HG02623 (cell line): ENCODE data around the gene APEH.
"Not testable (repeated sequence)": the region's sequence is repeated elsewhere in the genome, so short reads cannot be mapped to it uniquely, and the experiment has no call there.

ENCODE experiments used
- ATAC-seq: cut with Tn5 transposase; IDR thresholded peaks from one replicate; pipeline ENCODE4 v1.9.1; 2021; ENCODE audit warnings: moderate library complexity; ENCODE audit not compliant: unreplicated experiment

APEH gene

GRCh38 chr3:49689046-49689907, 15.1 kb downstream of the APEH start, which contains the start of the genes MST1 and RNF123:
Gene MST1, minus strand, starts transcription at chr3:49689474. Its CDS starts 783 bp downstream, at chr3:49688691.
Gene RNF123, plus strand, starts transcription at chr3:49689557. Its CDS starts 1,609 bp downstream, at chr3:49691166.
- peak; percentile 38 for ATAC-seq

GRCh38 chr3:49689908-49690624, 15.9 kb downstream of the APEH start:
- not testable (repeated sequence) for ATAC-seq

- not testable (repeated sequence) for ATAC-seq
These were observed 16.7 kb downstream of the APEH start for GRCh38 chr3:49690856-49691255.

GRCh38 chr3:49691481-49691880, 17.3 kb downstream of the APEH start:
- ATAC-seq = not testable (repeated sequence)

GRCh38 chr3:49694409-49695070, 20.4 kb downstream of the APEH start:
- ATAC-seq = not testable (repeated sequence)

GRCh38 chr3:49695350-49696015, 21.3 kb downstream of the APEH start:
- not testable (repeated sequence) for ATAC-seq

GRCh38 chr3:49699281-49699979, 25.3 kb downstream of the APEH start:
- ATAC-seq = no peak

GRCh38 chr3:49700014-49700413, 25.9 kb downstream of the APEH start:
- no peak for ATAC-seq

- ATAC-seq = no peak
These were observed 26.4 kb downstream of the APEH start for GRCh38 chr3:49700453-49701128.

- no peak for ATAC-seq
These were observed 27.4 kb downstream of the APEH start for GRCh38 chr3:49701388-49702077.

- no peak for ATAC-seq
These were observed 28.5 kb downstream of the APEH start for GRCh38 chr3:49702672-49703071.

GRCh38 chr3:49703443-49703927, 29.3 kb downstream of the APEH start:
- ATAC-seq = peak; percentile 79

GRCh38 chr3:49703956-49704355, 29.8 kb downstream of the APEH start:
- no peak for ATAC-seq

GRCh38 chr3:49704629-49705028, 30.5 kb downstream of the APEH start:
- no peak for ATAC-seq

GRCh38 chr3:49705390-49705960, 31.3 kb downstream of the APEH start:
- ATAC-seq = no peak

GRCh38 chr3:49706456-49707112, 32.4 kb downstream of the APEH start:
- no peak for ATAC-seq

- ATAC-seq = no peak
These were observed 32.9 kb downstream of the APEH start for GRCh38 chr3:49707113-49707480.

- ATAC-seq = no peak
These were observed 35.7 kb downstream of the APEH start for GRCh38 chr3:49709852-49710251.
